ENCODE results near the gene RNF212B.

DNA sequence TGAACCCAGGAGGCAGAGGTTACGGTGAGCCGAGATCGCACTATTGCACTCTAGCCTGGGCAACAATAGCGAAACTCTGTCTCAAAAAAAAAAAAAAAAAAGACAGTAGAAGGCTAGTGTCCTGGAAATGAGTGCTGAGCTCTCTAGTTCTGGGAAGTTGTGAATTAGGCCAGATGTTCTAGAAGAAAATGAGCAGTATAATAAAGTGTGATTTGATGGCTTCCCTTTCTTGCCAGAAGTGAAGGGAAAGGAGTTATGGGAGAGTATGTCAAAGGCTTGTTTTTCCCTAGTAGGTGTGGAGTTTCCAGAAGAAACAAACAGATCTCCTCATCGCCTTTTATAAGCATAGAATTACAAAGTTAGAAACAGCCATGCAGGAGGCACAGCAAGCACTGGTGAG is 20.5 kb downstream of the RNF212B start:
- TF ChIP-seq, protein P1, sequence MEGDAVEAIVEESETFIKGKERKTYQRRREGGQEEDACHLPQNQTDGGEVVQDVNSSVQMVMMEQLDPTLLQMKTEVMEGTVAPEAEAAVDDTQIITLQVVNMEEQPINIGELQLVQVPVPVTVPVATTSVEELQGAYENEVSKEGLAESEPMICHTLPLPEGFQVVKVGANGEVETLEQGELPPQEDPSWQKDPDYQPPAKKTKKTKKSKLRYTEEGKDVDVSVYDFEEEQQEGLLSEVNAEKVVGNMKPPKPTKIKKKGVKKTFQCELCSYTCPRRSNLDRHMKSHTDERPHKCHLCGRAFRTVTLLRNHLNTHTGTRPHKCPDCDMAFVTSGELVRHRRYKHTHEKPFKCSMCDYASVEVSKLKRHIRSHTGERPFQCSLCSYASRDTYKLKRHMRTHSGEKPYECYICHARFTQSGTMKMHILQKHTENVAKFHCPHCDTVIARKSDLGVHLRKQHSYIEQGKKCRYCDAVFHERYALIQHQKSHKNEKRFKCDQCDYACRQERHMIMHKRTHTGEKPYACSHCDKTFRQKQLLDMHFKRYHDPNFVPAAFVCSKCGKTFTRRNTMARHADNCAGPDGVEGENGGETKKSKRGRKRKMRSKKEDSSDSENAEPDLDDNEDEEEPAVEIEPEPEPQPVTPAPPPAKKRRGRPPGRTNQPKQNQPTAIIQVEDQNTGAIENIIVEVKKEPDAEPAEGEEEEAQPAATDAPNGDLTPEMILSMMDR (IDR thresholded peaks at IDR 0.05; ENCODE audit: low read depth, low read length, poor library complexity, severe bottlenecking) = no peak
- TF ChIP-seq EZH2phosphoT487 (IDR thresholded peaks at IDR 0.05; ENCODE audit: borderline replicate concordance, low read length) = no peak

Data from DOHH2 (cell line).